Cardiac fibroblast (primary cell): ENCODE data around the gene SORT1.

ENCODE experiments used
- DNase-seq, 2 donors: peaks; one replicate each; pipeline versions ENCODE4 v3.0.0 to v3.0.0-alpha.2; 2010; ENCODE audit warnings: low read depth in 2 of 2
- H3K4me3 ChIP-seq, 2 donors: replicated peaks in 1 of 2; 1 replicate in 1 of 2; 2 replicates in 1 of 2; pipeline ENCODE4 v1.5.1; 2011; ENCODE audit warnings: low read depth in 2 of 2, low read length in 2 of 2, mild to moderate bottlenecking in 2 of 2, moderate library complexity in 1 of 2
- CTCF ChIP-seq: IDR thresholded peaks from one replicate; pipeline ENCODE4 v1.5.1; 2011; ENCODE audit warnings: low read depth, mild to moderate bottlenecking, low read length, inconsistent platforms

Gene SORT1

GRCh38 chr1:109350182-109350581 lies 47.5 kb downstream of the SORT1 start:
- TF ChIP-seq CTCF = no peak
- H3K4me3 ChIP-seq = no peak overlapping the region
- DNase-seq = no peak

GRCh38 chr1:109347511-109347910 lies 50.2 kb downstream of the SORT1 start:
- no peak for DNase-seq
- no peak for TF ChIP-seq CTCF
- H3K4me3 ChIP-seq = no peak overlapping the region

- no peak for TF ChIP-seq CTCF
- DNase-seq = peak; percentile 11 to 67
- no peak overlapping the region for H3K4me3 ChIP-seq
Observed at GRCh38 chr1:109341944-109342930, 55.5 kb downstream of the SORT1 start.

- no peak overlapping the region for H3K4me3 ChIP-seq
- TF ChIP-seq CTCF = no peak
- DNase-seq = no peak
Observed at GRCh38 chr1:109338608-109339007, 59.1 kb downstream of the SORT1 start.

- TF ChIP-seq CTCF = no peak
- H3K4me3 ChIP-seq = no peak overlapping the region
- no peak for DNase-seq
Observed at GRCh38 chr1:109338091-109338490, 59.6 kb downstream of the SORT1 start.

- H3K4me3 ChIP-seq = no peak overlapping the region
- no peak for TF ChIP-seq CTCF
- DNase-seq = no peak
Observed at GRCh38 chr1:109335091-109335490, 62.6 kb downstream of the SORT1 start.
